ENCODE results near the gene IFNA7. TPM values are rescaled to one million over a fixed set of nuclear protein-coding genes. Genes with fewer than 3 reads are reported as not detected.
"Not testable (repeated sequence)": the region's sequence is repeated elsewhere in the genome, so short reads cannot be mapped to it uniquely, and the experiment has no call there.

The IFNA7 gene
- total RNA-seq, 2 experiments from 2014 or later, result not detected

GRCh38 chr9:21213411-21214326, 11.7 kb upstream of the IFNA7 start:
- H3K4me3 ChIP-seq (ENCODE audit: low read length); H3K27me3 ChIP-seq (ENCODE audit: control insufficient read depth in 1 of 2, insufficient read depth in 2 of 2, low read length in 2 of 2); ATAC-seq (ENCODE audit: poor library complexity); H3K9me3 ChIP-seq (ENCODE audit: control insufficient read depth in 1 of 2, insufficient read depth in 1 of 2, low read length in 2 of 2); H3K9me3 Mint-ChIP-seq; H3K4me1 Mint-ChIP-seq (ENCODE audit: low read depth); H3K27ac ChIP-seq (ENCODE audit: low read depth in 1 of 2, low read length in 2 of 2); H3K36me3 ChIP-seq (ENCODE audit: insufficient read depth, low read length); H3K27ac Mint-ChIP-seq; H3K36me3 Mint-ChIP-seq (ENCODE audit: low read depth); H3K4me1 ChIP-seq (ENCODE audit: insufficient read depth, low read length); intact Hi-C loops (cut with DNase I, micrococcal nuclease); H3K27me3 Mint-ChIP-seq; POLR2A ChIA-PET; H3K4me3 Mint-ChIP-seq: not testable (repeated sequence)
- CTCF ChIA-PET, result interaction anchor here (1.8 kb wide), 1 partner anchor 18 kb away, joined by 4 read pairs; no protein-coding TSS in a partner anchor
- TF ChIP-seq CTCF (IDR thresholded peaks at IDR 0.05), result peak; percentile 25
- peak in 3 of 14 experiments; percentile 16 to 35 (median 21) for DNase-seq

DNA sequence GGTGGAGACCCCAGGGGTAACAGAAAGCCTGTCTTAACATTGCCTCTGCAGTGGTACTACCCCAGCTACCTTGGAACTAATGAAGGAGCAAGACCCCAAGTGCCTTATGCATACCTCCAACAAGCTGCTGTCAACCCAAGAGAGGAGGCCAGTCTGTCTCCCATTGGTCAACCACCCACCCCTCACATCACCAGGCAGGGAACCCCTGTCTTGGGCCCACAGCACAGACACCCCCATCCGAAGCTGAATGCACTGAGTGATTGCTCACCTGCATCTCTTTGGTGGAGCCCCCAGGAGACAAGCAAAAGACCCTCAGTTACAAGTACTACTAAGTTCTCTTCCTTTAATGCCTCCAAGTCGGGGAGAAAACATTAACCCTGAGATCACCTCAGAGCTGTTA, 10.2 kb upstream of the IFNA7 start:
- H3K36me3 ChIP-seq (ENCODE audit: insufficient read depth, low read length); H3K4me1 ChIP-seq (ENCODE audit: insufficient read depth, low read length); H3K36me3 Mint-ChIP-seq (ENCODE audit: low read depth); CTCF ChIA-PET; H3K9me3 Mint-ChIP-seq; H3K4me1 Mint-ChIP-seq (ENCODE audit: low read depth); H3K9me3 ChIP-seq (ENCODE audit: control insufficient read depth in 1 of 2, insufficient read depth in 1 of 2, low read length in 2 of 2); ATAC-seq (ENCODE audit: poor library complexity); H3K27ac ChIP-seq (ENCODE audit: low read depth in 1 of 2, low read length in 2 of 2); POLR2A ChIA-PET; H3K27me3 ChIP-seq (ENCODE audit: control insufficient read depth in 1 of 2, insufficient read depth in 2 of 2, low read length in 2 of 2); H3K4me3 Mint-ChIP-seq; H3K4me3 ChIP-seq (ENCODE audit: low read length); H3K27me3 Mint-ChIP-seq; H3K27ac Mint-ChIP-seq; DNase-seq; intact Hi-C loops (cut with DNase I, micrococcal nuclease): not testable (repeated sequence)

- H3K36me3 ChIP-seq (ENCODE audit: insufficient read depth, low read length); H3K36me3 Mint-ChIP-seq (ENCODE audit: low read depth); CTCF ChIA-PET; POLR2A ChIA-PET; H3K27ac Mint-ChIP-seq; H3K4me1 Mint-ChIP-seq (ENCODE audit: low read depth); H3K27me3 Mint-ChIP-seq; H3K27ac ChIP-seq (ENCODE audit: low read depth in 1 of 2, low read length in 2 of 2); H3K9me3 ChIP-seq (ENCODE audit: control insufficient read depth in 1 of 2, insufficient read depth in 1 of 2, low read length in 2 of 2); ATAC-seq (ENCODE audit: poor library complexity); H3K4me3 ChIP-seq (ENCODE audit: low read length); H3K4me1 ChIP-seq (ENCODE audit: insufficient read depth, low read length); intact Hi-C loops (cut with DNase I, micrococcal nuclease); H3K4me3 Mint-ChIP-seq; DNase-seq; H3K27me3 ChIP-seq (ENCODE audit: control insufficient read depth in 1 of 2, insufficient read depth in 2 of 2, low read length in 2 of 2); H3K9me3 Mint-ChIP-seq: not testable (repeated sequence)
Observed at GRCh38 chr9:21210782-21211181, 8.8 kb upstream of the IFNA7 start.

- H3K9me3 Mint-ChIP-seq, result no peaks in the 10 kb centered on the region
- no peaks in the 10 kb centered on the region for H3K36me3 ChIP-seq (ENCODE audit: insufficient read depth, low read length)
- no peak overlapping the region for H3K4me3 Mint-ChIP-seq
- peaks cover 3% of the 10 kb centered on the region for H3K4me1 Mint-ChIP-seq (ENCODE audit: low read depth)
- no peak overlapping the region for H3K4me3 ChIP-seq (ENCODE audit: low read length)
- no peaks in the 10 kb centered on the region for H3K9me3 ChIP-seq (ENCODE audit: control insufficient read depth in 1 of 2, insufficient read depth in 1 of 2, low read length in 2 of 2)
- POLR2A ChIA-PET, result no interaction called here
- CTCF ChIA-PET, result no interaction called here
- no peak overlapping the region for H3K27ac ChIP-seq (ENCODE audit: low read depth in 1 of 2, low read length in 2 of 2)
- DNase-seq, result peak in 1 of 14 experiments; percentile 15
- TF ChIP-seq CTCF (IDR thresholded peaks at IDR 0.05), result no peak
- H3K27me3 ChIP-seq (ENCODE audit: control insufficient read depth in 1 of 2, insufficient read depth in 2 of 2, low read length in 2 of 2), result no peaks in the 10 kb centered on the region
- no peaks in the 10 kb centered on the region for H3K36me3 Mint-ChIP-seq (ENCODE audit: low read depth)
- H3K4me1 ChIP-seq (ENCODE audit: insufficient read depth, low read length), result no peaks in the 10 kb centered on the region
- no peak for ATAC-seq (ENCODE audit: poor library complexity)
- peaks cover 5% of the 10 kb centered on the region for H3K27me3 Mint-ChIP-seq
- intact Hi-C loops (cut with DNase I, micrococcal nuclease), result no loop called here
- no peak overlapping the region for H3K27ac Mint-ChIP-seq
Observed at GRCh38 chr9:21210311-21210710, 8.3 kb upstream of the IFNA7 start.

- H3K27me3 ChIP-seq (ENCODE audit: control insufficient read depth in 1 of 2, insufficient read depth in 2 of 2, low read length in 2 of 2); H3K36me3 ChIP-seq (ENCODE audit: insufficient read depth, low read length); intact Hi-C loops (cut with DNase I, micrococcal nuclease); H3K4me3 Mint-ChIP-seq; H3K4me1 Mint-ChIP-seq (ENCODE audit: low read depth); H3K4me1 ChIP-seq (ENCODE audit: insufficient read depth, low read length); H3K27ac ChIP-seq (ENCODE audit: low read depth in 1 of 2, low read length in 2 of 2); CTCF ChIA-PET; ATAC-seq (ENCODE audit: poor library complexity); H3K4me3 ChIP-seq (ENCODE audit: low read length); H3K9me3 Mint-ChIP-seq; H3K27ac Mint-ChIP-seq; H3K9me3 ChIP-seq (ENCODE audit: control insufficient read depth in 1 of 2, insufficient read depth in 1 of 2, low read length in 2 of 2); DNase-seq; POLR2A ChIA-PET; H3K36me3 Mint-ChIP-seq (ENCODE audit: low read depth): not testable (repeated sequence)
- peaks cover 16% of the 10 kb centered on the region for H3K27me3 Mint-ChIP-seq
Observed at GRCh38 chr9:21207043-21207442, 5.0 kb upstream of the IFNA7 start, which contains the start of gene IFNA10. IFNA10 (minus strand) TSS chr9:21207143; CDS start chr9:21207097, 46 bp downstream.

Measured in CD4-positive, alpha-beta T cell (primary cell).